T-helper 22 cell (primary cell): Measurements from ENCODE around the gene STAM2.
"Not testable (repeated sequence)": the region's sequence is repeated elsewhere in the genome, so short reads cannot be mapped to it uniquely, and the experiment has no call there.

ENCODE experiments used
- DNase-seq: peaks from one replicate; pipeline ENCODE4 v3.0.0-alpha.2; 2020; ENCODE audit warnings: low read depth

The STAM2 gene

GRCh38 chr2:152172201-152172785, 3.3 kb downstream of the STAM2 start:
- DNase-seq = not testable (repeated sequence)

GRCh38 chr2:152171718-152172117, 3.8 kb downstream of the STAM2 start:
- DNase-seq = no peak

- not testable (repeated sequence) for DNase-seq
These were observed 6.4 kb downstream of the STAM2 start for GRCh38 chr2:152169158-152169557.

- not testable (repeated sequence) for DNase-seq
These were observed 8.1 kb downstream of the STAM2 start for GRCh38 chr2:152167470-152167869.

GRCh38 chr2:152167065-152167464, 8.5 kb downstream of the STAM2 start:
- DNase-seq = no peak

- DNase-seq = no peak
These were observed 8.9 kb downstream of the STAM2 start for GRCh38 chr2:152166633-152167032.

GRCh38 chr2:152165780-152166179, 9.8 kb downstream of the STAM2 start:
- no peak for DNase-seq

GRCh38 chr2:152165306-152165705, 10.3 kb downstream of the STAM2 start:
- DNase-seq = no peak

- DNase-seq = not testable (repeated sequence)
These were observed 11.9 kb downstream of the STAM2 start for GRCh38 chr2:152163669-152164068.

GRCh38 chr2:152162141-152162540, 13.4 kb downstream of the STAM2 start:
- no peak for DNase-seq

- DNase-seq = no peak
These were observed 14.0 kb downstream of the STAM2 start for GRCh38 chr2:152161598-152161997.

GRCh38 chr2:152160378-152160777, 15.2 kb downstream of the STAM2 start:
- DNase-seq = not testable (repeated sequence)

GRCh38 chr2:152157253-152157652, 18.3 kb downstream of the STAM2 start:
- DNase-seq = no peak

- no peak for DNase-seq
These were observed 20.4 kb downstream of the STAM2 start for GRCh38 chr2:152155209-152155608.

GRCh38 chr2:152154462-152154861, 21.1 kb downstream of the STAM2 start:
- no peak for DNase-seq

GRCh38 chr2:152134488-152135280, 40.9 kb downstream of the STAM2 start:
- no peak for DNase-seq

GRCh38 chr2:152132306-152132705, 43.3 kb downstream of the STAM2 start:
- no peak for DNase-seq

- DNase-seq = no peak
These were observed 47.9 kb downstream of the STAM2 start for GRCh38 chr2:152127628-152128027.

GRCh38 chr2:152126664-152127063, 48.9 kb downstream of the STAM2 start:
- no peak for DNase-seq

GRCh38 chr2:152122161-152122560, 53.4 kb downstream of the STAM2 start:
- no peak for DNase-seq

GRCh38 chr2:152120430-152120829, 55.1 kb downstream of the STAM2 start:
- DNase-seq = no peak

- DNase-seq = no peak
These were observed 59.6 kb downstream of the STAM2 start for GRCh38 chr2:152115952-152116351.

GRCh38 chr2:152114366-152114765, 61.2 kb downstream of the STAM2 start:
- DNase-seq = no peak

GRCh38 chr2:152107140-152107539, 68.4 kb downstream of the STAM2 start:
- DNase-seq = not testable (repeated sequence)
